NK-92 treated with Interleukin-12 subunit alpha and Interleukin-12 subunit beta, amount 100 ng/mL, for 24 hours (cell line): ENCODE measurements around the gene RAB7A.

Experiments used
- DNase-seq: peaks from one replicate; lab custom pipeline; 2025; lab: John Stamatoyannopoulos, UW

Gene RAB7A

DNA sequence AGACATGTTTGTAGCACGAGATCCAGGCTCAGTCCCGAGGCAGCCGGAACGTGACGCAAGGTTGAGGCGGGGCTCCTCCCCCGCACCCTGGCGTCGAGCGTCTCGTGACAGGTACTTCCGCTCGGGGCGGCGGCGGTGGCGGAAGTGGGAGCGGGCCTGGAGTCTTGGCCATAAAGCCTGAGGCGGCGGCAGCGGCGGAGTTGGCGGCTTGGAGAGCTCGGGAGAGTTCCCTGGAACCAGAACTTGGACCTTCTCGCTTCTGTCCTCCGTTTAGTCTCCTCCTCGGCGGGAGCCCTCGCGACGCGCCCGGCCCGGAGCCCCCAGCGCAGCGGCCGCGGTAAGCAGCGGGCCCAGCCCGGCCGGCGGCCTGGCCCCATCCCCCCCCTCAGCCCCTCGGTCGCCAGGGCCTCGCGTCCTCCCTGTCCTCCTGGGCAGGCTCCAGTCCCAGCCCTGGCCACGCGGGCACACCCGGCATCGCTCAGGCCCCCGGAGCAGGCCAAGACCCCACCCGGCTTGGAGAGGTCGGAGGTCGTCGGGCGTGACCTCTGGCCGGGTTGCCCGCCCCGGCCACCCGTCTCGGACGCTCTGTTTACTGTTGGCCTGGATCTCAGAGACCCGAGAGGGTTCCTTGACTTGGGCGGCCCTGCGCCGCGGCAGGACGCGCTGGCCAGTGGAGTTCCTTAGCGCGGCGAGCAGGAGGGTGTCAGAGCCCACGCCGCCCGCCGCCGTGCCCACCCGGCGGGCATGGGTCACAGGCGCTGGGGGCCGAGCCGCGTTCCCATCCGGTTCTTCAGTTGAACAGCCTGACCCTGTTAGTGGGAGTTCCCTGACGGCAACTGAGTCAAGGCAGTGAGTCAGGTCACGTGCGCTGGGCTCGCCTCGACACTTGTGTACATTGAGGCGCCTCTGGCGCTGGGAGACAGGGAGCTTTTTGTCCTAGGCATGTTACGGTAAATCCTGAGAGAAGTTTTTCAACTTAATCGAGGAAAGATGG lies at the start of gene RAB7A:
Gene RAB7A (plus strand): TSS at position 161 of the 994 bp plus-strand sequence. CDS start 69,185 bp downstream, outside the sequence.
- peak; percentile 92 for DNase-seq

DNA sequence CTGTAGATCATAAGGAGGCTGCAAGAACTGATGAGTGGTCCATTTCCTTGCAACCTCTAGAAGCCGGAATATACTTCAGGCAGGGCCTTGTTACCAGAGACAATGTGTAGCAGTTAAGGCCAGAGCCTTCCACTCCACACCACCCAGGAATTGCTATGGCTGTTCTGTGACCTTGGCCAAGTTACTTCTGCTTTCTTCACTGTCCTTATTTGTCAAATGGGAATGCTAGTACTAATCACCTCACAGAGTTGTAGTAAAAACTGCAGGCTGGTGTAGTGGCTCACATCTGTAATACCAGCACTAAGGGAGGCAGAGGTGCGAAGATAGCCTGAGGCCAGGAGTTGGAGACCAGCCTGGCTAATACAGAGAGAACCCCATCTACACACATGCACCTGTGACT lies 46.6 kb upstream of the RAB7A start:
- DNase-seq: no peak

- DNase-seq: peak; percentile 99
Observed at GRCh38 chr3:128680603-128681368, 45.2 kb upstream of the RAB7A start.

- DNase-seq: no peak
Observed at GRCh38 chr3:128681369-128681829, 44.6 kb upstream of the RAB7A start.

DNA sequence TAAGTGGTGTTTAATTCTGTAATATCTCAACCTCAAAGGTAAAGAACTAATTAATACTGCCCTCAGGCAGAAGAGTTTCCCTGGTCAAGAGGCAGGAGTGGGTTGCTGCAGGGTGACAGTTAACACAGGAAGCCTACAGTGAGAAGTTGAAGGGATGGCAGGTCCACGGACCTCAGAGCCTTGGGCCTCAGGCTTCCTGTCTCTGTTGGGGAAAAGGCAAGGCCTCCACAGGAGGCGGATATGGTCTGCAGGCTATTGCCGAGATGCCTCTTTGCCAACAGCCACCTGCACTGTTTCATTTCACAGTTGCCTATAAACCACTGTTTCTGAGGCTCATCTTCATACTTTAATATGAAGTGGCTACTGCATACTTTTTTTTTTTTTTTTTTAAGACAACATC lies 42.0 kb upstream of the RAB7A start:
- DNase-seq: no peak

- DNase-seq: no peak
Observed at GRCh38 chr3:128684986-128685726, 40.8 kb upstream of the RAB7A start.

DNA sequence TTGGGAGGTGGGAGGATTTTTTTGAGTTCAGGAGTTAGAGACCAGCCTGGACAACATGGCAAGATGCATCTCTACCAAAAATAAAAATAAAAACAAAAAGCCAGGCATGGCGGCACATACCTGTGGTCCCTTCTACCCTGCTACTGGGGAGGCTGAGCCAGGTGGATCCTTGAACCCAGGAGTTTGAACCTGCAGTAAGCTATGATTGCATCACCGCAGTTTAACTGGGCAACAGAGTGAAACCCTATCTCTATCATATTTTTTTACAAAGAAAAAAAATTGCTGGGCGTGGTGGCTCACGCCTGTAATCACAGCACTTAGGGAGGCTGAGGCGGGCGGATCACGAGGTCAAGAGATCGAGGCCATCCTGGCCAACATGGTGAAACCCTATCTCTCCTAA lies 39.5 kb upstream of the RAB7A start:
- DNase-seq: no peak

- DNase-seq: no peak
Observed at GRCh38 chr3:128689060-128689459, 36.9 kb upstream of the RAB7A start.

DNA sequence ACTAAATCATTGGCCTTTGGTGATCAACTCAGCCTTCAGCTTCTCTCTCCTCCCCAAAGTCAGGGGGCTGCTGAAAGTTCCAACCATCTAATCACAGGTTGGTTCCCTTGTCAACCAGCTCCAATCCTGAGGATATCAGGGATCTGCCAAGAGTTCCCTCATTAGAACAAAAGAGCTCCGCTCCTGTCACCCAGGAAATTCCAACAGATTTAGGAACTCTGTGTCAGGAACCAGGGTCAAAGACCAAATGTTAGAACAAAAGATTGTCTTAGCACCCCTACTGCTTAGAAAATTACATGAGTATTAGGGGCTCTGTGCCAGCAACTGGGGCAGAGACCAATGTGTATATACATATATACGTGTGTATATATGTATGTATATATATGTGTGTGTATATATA lies 32.3 kb upstream of the RAB7A start:
- DNase-seq: no peak

DNA sequence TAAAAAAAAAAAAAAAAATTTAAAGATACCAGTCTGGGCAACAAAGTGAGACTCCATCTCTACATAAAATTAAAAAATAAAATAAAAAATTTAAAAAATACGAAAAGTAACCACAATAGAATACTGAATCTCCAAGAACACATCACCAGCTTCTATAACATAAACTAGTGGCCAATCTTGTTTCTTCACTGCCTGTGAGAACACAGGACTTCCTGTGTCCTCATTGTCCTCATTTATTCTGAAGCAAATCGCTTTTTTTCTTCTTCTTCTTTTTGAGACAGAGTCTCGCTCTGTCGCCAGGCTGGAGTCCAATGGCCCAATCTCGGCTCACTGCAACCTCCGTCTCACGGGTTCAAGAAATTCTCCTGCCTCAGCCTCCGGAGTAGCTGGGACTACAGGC lies 28.6 kb upstream of the RAB7A start:
- no peak for DNase-seq

- no peak for DNase-seq
Observed at GRCh38 chr3:128698211-128699047, 27.6 kb upstream of the RAB7A start.

- DNase-seq: no peak
Observed at GRCh38 chr3:128701342-128702212, 24.4 kb upstream of the RAB7A start.

DNA sequence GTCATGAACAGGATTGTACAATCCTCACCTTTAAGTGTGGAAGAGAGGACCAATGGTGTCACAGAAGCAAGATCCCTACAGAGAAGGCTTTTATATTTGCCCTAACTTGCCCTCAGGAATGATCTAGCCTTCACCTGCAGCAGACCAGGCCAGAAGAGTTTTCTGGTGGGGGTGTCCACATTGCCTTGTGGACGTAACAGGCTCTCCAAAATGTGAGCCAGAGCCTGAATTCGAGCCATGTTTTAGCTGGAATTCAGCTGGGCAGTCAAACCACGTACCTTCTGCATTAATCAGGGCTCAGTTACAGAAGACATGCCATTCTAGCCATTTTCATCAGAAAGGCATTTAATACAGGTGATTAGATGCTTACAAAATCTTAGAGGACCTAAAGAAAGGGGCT lies 23.6 kb upstream of the RAB7A start:
- DNase-seq: no peak

GRCh38 chr3:128703561-128703960 lies 22.4 kb upstream of the RAB7A start:
- no peak for DNase-seq

- no peak for DNase-seq
Observed at GRCh38 chr3:128706086-128706615, 19.8 kb upstream of the RAB7A start.

DNA sequence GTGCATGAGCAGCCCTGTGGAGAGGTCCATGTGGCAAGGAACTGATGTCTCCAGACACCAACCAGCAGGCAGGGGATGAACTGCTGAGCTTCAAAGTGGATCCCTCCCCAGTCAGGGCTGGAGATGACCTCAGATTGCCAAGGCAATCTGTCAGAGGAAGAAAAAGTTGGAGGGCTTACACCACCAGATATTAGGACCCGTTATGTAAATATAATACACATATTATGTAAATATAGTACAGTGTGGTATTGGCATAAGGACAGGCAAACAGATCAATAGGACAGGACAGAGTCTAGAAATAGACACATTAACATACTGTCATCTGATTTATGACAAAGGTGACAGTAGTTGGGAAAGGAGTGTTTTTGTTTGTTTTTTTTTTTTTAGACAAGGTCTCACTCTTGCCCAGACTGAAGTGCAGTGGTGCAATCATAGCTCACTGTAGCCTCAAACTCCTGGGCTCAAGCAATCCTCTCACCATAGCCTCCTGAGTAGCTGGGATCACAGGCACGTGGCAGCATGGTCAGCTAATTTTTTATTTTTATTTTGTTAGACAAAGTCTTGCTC lies 18.0 kb upstream of the RAB7A start:
- DNase-seq: no peak

DNA sequence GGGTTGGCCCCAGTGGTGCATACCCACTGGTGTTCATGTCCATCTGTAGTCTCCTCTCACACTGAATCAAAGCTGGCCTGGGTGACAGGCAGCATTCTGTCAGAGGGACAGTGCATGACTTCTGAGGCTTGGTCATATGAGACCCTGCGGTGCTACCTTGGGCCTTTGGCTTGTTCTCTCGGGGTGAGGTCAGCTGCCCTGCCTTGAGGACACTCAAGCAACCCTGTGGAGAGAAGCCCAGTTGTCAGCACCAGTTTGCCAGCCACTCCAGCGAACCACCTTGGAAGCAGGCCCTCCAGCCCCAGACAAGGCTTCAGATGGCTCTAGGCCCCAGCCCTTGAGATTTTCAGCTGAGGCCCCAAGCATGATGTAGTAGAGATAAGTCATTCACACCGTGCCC lies 16.9 kb upstream of the RAB7A start:
- no peak for DNase-seq

GRCh38 chr3:128709506-128710210 lies 16.3 kb upstream of the RAB7A start:
- no peak for DNase-seq
